HEK293 (cell line): ENCODE results near the gene GMEB1.

ENCODE experiments used
- PRDM4 ChIP-seq: fragments of 450-650 bp; formaldehyde crosslinking; IDR thresholded peaks from 2 replicates; pipeline ENCODE4 v1.5.1; 2017; ENCODE audit warnings: missing biosample characterization, missing genetic modification characterization
- SP2 ChIP-seq: fragments of 450-650 bp; formaldehyde crosslinking; IDR thresholded peaks from 2 replicates; pipeline ENCODE4 v1.5.1; 2016; ENCODE audit warnings: missing biosample characterization, missing genetic modification characterization
- YY1 ChIP-seq: fragments of 450-650 bp; formaldehyde crosslinking; IDR thresholded peaks from 2 replicates; pipeline ENCODE4 v1.5.1; 2018; ENCODE audit warnings: missing biosample characterization, missing genetic modification characterization
- ZBTB26 ChIP-seq: fragments of 450-650 bp; formaldehyde crosslinking; optimal IDR thresholded peaks from 2 replicates; pipeline ENCODE3; 2016; ENCODE audit warnings: missing biosample characterization, mild to moderate bottlenecking, missing genetic modification characterization
- ZBTB7A ChIP-seq: fragments of 450-650 bp; formaldehyde crosslinking; IDR thresholded peaks from 2 replicates; pipeline ENCODE4 v1.5.1; 2016; ENCODE audit warnings: low read depth, missing biosample characterization, missing genetic modification characterization
- ZBTB8A ChIP-seq: fragments of 450-650 bp; formaldehyde crosslinking; IDR thresholded peaks from 2 replicates; pipeline ENCODE4 v1.5.1; 2016; ENCODE audit warnings: missing biosample characterization, missing genetic modification characterization
- ZFP69B ChIP-seq: fragments of 450-650 bp; formaldehyde crosslinking; IDR thresholded peaks from 2 replicates; pipeline ENCODE4 v1.5.1; 2016; ENCODE audit warnings: missing biosample characterization, missing genetic modification characterization
- ZNF133 ChIP-seq: fragments of 450-650 bp; formaldehyde crosslinking; IDR thresholded peaks from 2 replicates; pipeline ENCODE4 v1.5.1; 2016; ENCODE audit warnings: missing biosample characterization, missing genetic modification characterization
- ZNF341 ChIP-seq: fragments of 450-650 bp; formaldehyde crosslinking; IDR thresholded peaks from 2 replicates; pipeline ENCODE4; 2016; ENCODE audit warnings: low read depth, missing biosample characterization, missing genetic modification characterization
- ZNF404 ChIP-seq: fragments of 450-650 bp; formaldehyde crosslinking; IDR thresholded peaks from 2 replicates; pipeline ENCODE4 v1.5.1; 2017; ENCODE audit warnings: missing biosample characterization, missing genetic modification characterization
- ZNF501 ChIP-seq: fragments of 450-650 bp; formaldehyde crosslinking; IDR thresholded peaks from 2 replicates; pipeline ENCODE4 v1.5.1; 2016; ENCODE audit warnings: missing biosample characterization, missing genetic modification characterization
- ZNF660 ChIP-seq: fragments of 450-650 bp; IDR thresholded peaks from 2 replicates; pipeline ENCODE4 v1.5.1; 2018; ENCODE audit warnings: missing biosample characterization, mild to moderate bottlenecking, missing genetic modification characterization
- ZSCAN23 ChIP-seq: fragments of 450-650 bp; formaldehyde crosslinking; IDR thresholded peaks from 2 replicates; pipeline ENCODE4 v1.5.1; 2016; ENCODE audit warnings: missing biosample characterization, missing genetic modification characterization
- TF ChIP-seq, protein P1 (sequence below): fragments of 450-650 bp; formaldehyde crosslinking; IDR thresholded peaks from 2 replicates; pipeline ENCODE4 v1.5.1; 2016; ENCODE audit warnings: missing biosample characterization, missing genetic modification characterization
- TF ChIP-seq, protein P2 (sequence below): fragments of 450-650 bp; formaldehyde crosslinking; IDR thresholded peaks from 2 replicates; pipeline ENCODE4 v1.5.1; 2016; ENCODE audit warnings: missing biosample characterization, missing genetic modification characterization
- TF ChIP-seq, protein P3 (sequence below): IDR thresholded peaks from 2 replicates; pipeline ENCODE4 v1.6.1; 2011; ENCODE audit warnings: mild to moderate bottlenecking, low read depth, low read length, borderline replicate concordance
- TF ChIP-seq, protein P4 (sequence below): fragments of 450-650 bp; formaldehyde crosslinking; IDR thresholded peaks from 2 replicates; pipeline ENCODE4 v1.5.1; 2016; ENCODE audit warnings: missing biosample characterization, missing genetic modification characterization

The GMEB1 gene

GRCh38 chr1:28668956-28669723 is 556 bp downstream of the GMEB1 start (continued):
- TF ChIP-seq, protein P1, sequence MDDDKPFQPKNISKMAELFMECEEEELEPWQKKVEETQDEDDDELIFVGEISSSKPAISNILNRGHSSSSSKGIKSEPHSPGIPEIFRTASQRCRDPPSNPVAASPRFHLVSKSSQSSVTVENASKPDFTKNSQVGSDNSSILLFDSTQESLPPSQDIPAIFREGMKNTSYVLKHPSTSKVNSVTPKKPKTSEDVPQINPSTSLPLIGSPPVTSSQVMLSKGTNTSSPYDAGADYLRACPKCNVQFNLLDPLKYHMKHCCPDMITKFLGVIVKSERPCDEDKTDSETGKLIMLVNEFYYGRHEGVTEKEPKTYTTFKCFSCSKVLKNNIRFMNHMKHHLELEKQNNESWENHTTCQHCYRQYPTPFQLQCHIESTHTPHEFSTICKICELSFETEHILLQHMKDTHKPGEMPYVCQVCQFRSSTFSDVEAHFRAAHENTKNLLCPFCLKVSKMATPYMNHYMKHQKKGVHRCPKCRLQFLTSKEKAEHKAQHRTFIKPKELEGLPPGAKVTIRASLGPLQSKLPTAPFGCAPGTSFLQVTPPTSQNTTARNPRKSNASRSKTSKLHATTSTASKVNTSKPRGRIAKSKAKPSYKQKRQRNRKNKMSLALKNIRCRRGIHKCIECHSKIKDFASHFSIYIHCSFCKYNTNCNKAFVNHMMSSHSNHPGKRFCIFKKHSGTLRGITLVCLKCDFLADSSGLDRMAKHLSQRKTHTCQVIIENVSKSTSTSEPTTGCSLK, result no peak
- peak; percentile 57 for TF ChIP-seq ZBTB8A (tag by site-specific recombination)
- peak; percentile 35 for TF ChIP-seq ZBTB26
- TF ChIP-seq ZSCAN23 (tag by site-specific recombination), result no peak
- TF ChIP-seq ZNF133 (tag by site-specific recombination), result no peak
- TF ChIP-seq, protein P2, sequence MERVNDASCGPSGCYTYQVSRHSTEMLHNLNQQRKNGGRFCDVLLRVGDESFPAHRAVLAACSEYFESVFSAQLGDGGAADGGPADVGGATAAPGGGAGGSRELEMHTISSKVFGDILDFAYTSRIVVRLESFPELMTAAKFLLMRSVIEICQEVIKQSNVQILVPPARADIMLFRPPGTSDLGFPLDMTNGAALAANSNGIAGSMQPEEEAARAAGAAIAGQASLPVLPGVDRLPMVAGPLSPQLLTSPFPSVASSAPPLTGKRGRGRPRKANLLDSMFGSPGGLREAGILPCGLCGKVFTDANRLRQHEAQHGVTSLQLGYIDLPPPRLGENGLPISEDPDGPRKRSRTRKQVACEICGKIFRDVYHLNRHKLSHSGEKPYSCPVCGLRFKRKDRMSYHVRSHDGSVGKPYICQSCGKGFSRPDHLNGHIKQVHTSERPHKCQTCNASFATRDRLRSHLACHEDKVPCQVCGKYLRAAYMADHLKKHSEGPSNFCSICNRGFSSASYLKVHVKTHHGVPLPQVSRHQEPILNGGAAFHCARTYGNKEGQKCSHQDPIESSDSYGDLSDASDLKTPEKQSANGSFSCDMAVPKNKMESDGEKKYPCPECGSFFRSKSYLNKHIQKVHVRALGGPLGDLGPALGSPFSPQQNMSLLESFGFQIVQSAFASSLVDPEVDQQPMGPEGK (tag by site-specific recombination), result peak; percentile 66
- TF ChIP-seq SP2 (tag by site-specific recombination), result peak; percentile 34; the same call in 1 of the 2 replicates
- TF ChIP-seq PRDM4 (tag by site-specific recombination), result no peak
- TF ChIP-seq YY1 (tag by site-specific recombination), result 0 out of 2 replicates have a peak, but pooled peaks have one; percentile 16
- 0 out of 2 replicates have a peak, but pooled peaks have one; percentile 29 for TF ChIP-seq ZNF501 (tag by site-specific recombination)
- no peak for TF ChIP-seq ZBTB7A
- TF ChIP-seq ZNF341 (tag by site-specific recombination), result no peak
- no peak for TF ChIP-seq ZNF660 (tag by site-specific recombination)
- TF ChIP-seq, protein P3, sequence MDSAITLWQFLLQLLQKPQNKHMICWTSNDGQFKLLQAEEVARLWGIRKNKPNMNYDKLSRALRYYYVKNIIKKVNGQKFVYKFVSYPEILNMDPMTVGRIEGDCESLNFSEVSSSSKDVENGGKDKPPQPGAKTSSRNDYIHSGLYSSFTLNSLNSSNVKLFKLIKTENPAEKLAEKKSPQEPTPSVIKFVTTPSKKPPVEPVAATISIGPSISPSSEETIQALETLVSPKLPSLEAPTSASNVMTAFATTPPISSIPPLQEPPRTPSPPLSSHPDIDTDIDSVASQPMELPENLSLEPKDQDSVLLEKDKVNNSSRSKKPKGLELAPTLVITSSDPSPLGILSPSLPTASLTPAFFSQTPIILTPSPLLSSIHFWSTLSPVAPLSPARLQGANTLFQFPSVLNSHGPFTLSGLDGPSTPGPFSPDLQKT, result no peak
- TF ChIP-seq, protein P4, sequence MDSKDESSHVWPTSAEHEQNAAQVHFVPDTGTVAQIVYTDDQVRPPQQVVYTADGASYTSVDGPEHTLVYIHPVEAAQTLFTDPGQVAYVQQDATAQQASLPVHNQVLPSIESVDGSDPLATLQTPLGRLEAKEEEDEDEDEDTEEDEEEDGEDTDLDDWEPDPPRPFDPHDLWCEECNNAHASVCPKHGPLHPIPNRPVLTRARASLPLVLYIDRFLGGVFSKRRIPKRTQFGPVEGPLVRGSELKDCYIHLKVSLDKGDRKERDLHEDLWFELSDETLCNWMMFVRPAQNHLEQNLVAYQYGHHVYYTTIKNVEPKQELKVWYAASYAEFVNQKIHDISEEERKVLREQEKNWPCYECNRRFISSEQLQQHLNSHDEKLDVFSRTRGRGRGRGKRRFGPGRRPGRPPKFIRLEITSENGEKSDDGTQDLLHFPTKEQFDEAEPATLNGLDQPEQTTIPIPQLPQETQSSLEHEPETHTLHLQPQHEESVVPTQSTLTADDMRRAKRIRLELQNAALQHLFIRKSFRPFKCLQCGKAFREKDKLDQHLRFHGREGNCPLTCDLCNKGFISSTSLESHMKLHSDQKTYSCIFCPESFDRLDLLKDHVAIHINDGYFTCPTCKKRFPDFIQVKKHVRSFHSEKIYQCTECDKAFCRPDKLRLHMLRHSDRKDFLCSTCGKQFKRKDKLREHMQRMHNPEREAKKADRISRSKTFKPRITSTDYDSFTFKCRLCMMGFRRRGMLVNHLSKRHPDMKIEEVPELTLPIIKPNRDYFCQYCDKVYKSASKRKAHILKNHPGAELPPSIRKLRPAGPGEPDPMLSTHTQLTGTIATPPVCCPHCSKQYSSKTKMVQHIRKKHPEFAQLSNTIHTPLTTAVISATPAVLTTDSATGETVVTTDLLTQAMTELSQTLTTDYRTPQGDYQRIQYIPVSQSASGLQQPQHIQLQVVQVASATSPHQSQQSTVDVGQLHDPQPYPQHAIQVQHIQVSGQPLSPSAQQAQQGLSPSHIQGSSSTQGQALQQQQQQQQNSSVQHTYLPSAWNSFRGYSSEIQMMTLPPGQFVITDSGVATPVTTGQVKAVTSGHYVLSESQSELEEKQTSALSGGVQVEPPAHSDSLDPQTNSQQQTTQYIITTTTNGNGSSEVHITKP, result peak; percentile 72
- no peak for TF ChIP-seq ZNF404
- TF ChIP-seq ZFP69B (tag by site-specific recombination), result no peak
- TF ChIP-seq, all 188 proteins: peak for 17
